GM19240 (cell line): ENCODE measurements around the gene CRLF1.
"Not testable (repeated sequence)": the region's sequence is repeated elsewhere in the genome, so short reads cannot be mapped to it uniquely, and the experiment has no call there.

Experiments used
- DNase-seq: peaks from one replicate; pipeline ENCODE4 v3.0.0; 2011; ENCODE audit warnings: low spot score; ENCODE audit not compliant: insufficient read length

The CRLF1 gene

GRCh38 chr19:18593367-18594095, 13.1 kb downstream of the CRLF1 start:
- DNase-seq: no peak

- not testable (repeated sequence) for DNase-seq
These were observed 13.9 kb downstream of the CRLF1 start for GRCh38 chr19:18592732-18593131.

DNA sequence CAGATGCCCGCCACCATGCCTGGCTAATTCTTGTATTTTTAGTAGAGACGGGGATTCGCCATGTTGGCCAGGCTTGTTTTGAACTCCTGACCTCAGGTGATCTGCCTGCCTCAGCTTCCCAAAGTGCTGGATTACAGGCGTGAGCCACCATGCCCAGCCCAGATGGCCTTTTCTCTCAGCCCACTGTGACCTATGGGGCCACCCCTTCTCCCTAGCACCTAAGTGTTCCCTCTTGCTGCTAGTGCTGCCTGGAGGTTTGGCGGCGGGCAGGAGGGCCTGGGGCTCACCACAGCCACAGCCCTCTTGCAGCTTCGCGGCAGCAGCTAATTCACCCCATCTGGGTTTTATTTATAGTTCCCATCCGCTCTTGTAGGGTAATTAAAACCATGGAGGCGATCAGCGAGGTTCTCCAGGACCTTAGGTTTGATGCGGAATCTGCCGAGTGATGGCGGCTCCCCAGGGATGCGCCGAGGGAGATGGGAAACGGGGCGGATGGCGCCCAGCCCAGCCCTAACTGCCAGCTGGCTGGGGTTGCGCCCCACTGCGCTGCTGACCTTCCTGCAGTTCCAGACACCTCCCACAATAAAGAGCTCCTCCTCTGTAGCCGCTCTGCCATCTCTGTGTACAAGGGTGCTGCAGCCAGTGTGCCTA, 14.7 kb downstream of the CRLF1 start:
- DNase-seq: no peak

DNA sequence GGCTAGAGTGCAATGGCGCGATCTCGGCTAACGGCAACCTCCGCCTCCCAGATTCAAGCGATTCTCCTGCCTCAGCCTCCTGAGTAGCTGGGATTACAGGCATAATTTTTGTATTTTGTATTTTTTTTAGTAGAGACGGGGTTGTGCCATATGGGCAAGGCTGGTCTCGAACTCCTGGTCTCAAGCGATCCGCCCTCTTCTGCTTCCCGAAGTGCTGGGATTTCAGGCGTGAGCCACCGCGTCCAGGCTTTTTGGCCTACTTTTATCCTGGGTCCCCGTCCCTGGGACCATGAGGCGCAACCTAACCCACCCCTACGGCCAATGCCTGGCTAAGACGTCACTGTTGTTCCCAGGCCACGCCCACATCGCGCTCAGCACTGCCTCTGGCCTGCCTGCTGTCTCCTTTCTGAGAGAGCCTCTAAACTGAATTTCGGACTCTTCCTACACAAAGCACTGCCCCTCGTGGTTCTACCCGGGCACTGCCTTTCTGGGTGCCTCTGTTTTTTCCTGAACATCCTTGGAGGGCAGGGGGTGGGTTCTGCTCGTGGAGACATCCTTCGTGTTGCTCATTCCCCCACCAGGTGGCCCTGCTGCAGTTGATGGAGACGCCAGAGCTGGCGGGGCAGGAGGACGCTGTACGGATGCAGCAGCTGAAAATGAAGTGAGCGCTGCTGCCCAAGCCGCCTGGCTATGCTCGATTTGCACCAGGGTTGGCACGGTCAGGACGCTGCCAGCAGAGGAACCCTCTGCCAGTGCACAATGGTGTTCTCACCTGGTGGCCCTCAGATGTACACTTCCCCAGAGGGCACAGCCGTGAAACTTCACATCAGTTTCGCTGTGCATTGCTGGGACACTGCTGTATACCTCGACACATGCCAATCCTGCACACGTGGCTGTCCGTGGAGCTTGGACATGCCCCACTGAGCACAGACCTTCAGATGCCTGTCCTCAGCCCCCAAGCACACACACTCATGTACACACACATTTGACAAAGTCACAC, 16.0 kb downstream of the CRLF1 start:
- no peak for DNase-seq

GRCh38 chr19:18589380-18590272, 17.0 kb downstream of the CRLF1 start:
- no peak for DNase-seq

DNA sequence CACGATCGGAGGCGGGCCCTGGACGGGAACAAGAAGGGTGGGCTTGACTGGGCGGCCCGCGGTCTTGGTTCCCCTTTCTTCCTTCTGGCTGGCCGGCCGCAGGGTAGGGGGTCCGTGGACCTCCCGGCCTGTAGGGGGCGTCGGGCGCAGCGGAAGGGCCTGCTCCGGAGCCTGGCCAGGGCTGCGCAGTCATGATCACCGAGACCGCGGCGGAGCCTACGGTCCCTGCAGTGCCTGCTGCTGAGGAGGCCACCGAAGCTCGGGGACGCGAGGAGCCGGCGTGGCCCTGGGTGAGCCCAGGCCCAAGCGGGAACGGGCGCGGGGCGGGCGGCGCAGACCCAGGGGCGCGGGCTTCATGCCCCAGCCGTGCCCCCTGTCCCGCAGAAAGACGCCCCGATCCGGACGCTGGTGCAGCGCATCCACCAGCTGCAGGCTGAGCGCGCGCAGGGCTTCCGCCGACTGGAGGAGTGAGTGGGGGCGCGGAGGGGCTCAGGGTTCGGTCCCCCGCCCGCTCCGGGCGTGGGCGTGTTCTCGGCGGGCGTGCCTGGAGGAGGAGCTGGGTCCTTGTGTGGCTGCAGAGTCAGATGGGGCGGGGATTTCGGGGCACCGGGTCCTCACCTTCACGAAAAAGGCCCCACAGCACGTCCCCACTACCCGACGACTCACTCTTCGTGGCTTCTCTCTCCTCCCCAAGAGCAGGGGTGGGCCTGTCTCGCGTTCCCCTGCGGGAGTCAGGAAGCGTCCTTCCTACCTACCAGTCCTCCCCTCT, 17.8 kb downstream of the CRLF1 start, which contains the start of gene REX1BD:
Gene REX1BD, plus strand, starts transcription at position 188 of the 769 bp plus-strand sequence. Its CDS starts 4 bp downstream, at position 192.
- DNase-seq: no peak

DNA sequence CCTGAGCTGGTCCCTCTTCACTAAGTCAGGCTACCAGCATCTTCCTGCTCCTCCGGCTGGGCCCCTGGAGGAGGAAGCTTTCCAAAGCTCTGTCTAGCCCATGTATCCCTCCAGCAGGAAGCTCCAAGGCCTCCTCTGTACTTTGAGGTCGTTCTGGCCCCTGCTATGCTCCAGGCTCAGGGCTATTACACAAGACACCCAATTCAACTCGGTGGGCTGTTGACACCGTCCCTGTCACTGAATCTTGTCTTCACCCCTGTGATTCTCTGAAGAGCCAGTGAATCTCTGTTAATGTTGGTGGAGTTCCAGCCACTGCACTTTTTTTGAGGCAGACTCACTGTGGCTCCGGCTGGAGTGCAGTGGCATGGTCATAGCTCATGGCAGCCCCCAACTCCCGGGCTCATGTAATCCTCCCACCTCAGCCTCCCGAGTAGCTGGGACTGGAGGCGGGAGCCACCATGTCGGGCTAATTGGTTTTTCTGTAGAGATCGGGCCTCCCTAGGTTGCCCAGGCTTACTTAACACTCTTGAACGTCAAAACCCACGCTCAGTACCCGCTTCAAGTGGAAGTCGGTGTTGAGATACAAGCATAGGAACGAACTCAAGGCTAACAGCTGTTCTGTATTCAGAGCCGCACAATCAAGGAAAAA, 18.5 kb downstream of the CRLF1 start:
- DNase-seq: no peak

DNA sequence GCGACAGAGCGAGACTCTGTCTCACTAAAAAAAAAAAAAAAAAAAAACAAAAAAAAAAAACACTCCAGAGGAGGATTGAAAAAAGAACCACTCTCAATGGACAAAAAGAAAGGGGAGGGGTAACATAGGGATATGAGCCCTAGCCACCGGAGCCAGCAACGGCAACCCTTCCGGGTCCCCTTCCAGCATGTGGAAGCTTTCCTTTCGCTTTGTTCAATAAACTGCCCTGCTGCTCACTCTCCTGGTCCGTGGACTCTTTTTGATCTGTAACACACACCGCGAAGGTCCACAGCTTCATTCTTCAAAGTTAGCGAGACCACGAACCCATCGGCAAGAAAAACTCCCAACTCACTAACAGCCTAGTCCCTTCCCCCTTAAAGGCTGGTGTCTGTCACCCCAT, 19.0 kb downstream of the CRLF1 start:
- no peak for DNase-seq

GRCh38 chr19:18586306-18586705, 20.3 kb downstream of the CRLF1 start:
- no peak for DNase-seq

- DNase-seq: no peak
These were observed 26.3 kb downstream of the CRLF1 start for GRCh38 chr19:18580311-18580710.

DNA sequence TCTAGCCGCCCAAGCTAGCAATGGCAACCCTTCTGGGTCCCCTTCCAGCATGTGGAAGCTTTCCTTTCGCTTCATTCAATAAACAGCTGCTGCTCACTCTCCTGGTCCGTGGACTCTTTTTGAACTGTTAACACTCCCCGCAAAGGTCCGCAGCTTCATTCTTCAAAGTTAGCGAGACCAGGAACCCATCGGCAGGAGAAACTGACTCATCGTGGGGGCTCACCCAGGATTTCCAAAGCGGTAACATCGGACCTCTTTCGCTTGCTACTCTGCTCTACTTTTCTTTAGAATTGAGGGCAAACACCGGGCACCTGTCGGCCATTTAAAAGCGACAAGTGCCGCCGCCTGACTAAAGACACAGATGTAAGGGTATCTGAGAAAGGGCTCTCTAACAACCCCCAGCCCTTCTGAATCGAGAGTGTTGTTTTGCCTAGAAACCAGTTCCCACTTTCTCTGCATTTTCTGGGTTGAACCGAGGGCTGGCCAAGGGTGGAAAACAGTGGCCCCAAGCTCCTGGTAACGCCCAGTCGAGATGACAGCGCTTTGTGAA, 29.2 kb downstream of the CRLF1 start:
- DNase-seq: no peak

GRCh38 chr19:18576383-18576782, 30.2 kb downstream of the CRLF1 start:
- no peak for DNase-seq

GRCh38 chr19:18574691-18575291, 31.8 kb downstream of the CRLF1 start:
- no peak for DNase-seq

- DNase-seq: peak; percentile 89
These were observed 34.8 kb downstream of the CRLF1 start, which contains the start of gene UBA52 for GRCh38 chr19:18571564-18572344. UBA52 (plus strand) TSS chr19:18571857; CDS start chr19:18573301, 1,444 bp downstream.

DNA sequence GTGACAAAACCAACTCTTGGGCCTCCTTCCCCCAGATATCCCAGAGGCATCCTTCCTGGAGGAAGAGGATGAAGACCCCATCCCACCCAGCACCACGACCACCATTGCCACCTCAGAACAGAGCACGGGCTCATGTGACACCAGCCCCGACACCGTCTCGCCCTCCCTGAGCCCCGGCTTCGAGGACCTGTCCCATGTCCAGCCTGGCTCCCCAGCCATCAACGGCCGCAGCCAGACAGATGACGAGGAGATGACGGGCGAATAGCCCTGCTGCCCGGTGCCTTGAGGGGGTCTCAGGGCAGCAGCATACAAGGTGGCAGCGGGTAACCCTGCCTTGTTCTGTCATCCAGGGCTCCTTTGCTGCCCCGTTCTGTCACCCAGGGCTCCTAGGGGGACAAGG, 38.2 kb downstream of the CRLF1 start:
- no peak for DNase-seq

GRCh38 chr19:18566953-18567352, 39.6 kb downstream of the CRLF1 start:
- no peak for DNase-seq

- DNase-seq: no peak
These were observed 44.5 kb downstream of the CRLF1 start for GRCh38 chr19:18562086-18562485.

- no peak for DNase-seq
These were observed 46.9 kb downstream of the CRLF1 start for GRCh38 chr19:18559685-18560084.
